NCI-H226 (cell line): Measurements from ENCODE around the gene PLCG2.
"Not testable (repeated sequence)": the region's sequence is repeated elsewhere in the genome, so short reads cannot be mapped to it uniquely, and the experiment has no call there.

ENCODE experiments used
- DNase-seq: peaks from one replicate; pipeline ENCODE4 v3.0.0-alpha.2; 2015

PLCG2 gene

DNA sequence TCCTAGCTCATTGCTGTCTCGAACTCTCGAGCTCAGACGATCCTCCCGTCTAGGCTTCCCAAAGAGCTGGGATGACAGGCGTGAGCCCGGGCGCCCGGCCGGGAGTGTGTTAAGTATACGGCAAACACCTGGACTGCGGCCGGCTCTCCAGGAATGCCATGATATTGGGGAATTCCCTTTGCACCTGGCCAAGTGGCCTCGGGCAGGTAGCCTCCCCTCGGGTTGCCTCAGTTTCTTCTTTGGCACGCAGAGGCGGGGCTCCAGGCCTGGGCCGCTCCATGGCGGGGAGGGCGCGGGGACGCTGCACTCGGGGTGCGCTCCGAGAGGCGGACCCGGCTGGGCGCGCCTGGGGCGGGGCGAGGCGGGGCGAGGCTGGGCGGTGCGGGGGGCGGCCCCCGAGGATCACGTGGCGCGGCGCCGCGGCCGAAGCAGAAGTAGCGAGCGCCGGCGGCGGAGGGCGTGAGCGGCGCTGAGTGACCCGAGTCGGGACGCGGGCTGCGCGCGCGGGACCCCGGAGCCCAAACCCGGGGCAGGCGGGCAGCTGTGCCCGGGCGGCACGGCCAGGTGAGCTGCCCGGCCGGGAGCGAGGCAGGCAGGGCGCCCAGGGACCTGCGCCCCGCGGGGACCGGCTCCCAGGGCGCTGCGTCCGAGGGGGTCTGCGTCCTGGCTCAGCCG is at the start of gene PLCG2:
TSS of gene PLCG2 (plus strand) at position 431 of the 675 bp plus-strand sequence. CDS start 6,699 bp downstream, outside the sequence.
- peak; percentile 63 for DNase-seq

DNA sequence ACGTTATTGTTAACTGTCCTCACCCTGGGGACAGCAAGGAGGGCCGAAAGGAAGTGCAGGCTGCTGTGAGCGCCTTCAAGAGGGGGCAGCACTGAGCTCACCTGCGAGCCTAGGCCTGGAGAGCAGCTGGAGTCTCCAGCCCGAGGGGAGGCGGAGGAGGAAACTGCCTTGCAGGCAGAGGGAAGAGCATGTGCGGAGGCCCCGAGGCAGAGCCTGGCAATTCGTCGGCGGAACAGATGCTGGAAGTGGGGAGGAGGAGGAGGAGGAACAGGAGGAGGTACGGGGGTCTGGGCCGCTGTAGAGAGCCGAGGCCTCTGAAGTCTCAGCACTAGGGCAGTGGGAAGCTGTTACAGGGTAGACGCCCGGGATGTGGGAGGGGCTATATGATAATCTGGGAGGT is 49.6 kb upstream of the PLCG2 start:
- DNase-seq: no peak

DNA sequence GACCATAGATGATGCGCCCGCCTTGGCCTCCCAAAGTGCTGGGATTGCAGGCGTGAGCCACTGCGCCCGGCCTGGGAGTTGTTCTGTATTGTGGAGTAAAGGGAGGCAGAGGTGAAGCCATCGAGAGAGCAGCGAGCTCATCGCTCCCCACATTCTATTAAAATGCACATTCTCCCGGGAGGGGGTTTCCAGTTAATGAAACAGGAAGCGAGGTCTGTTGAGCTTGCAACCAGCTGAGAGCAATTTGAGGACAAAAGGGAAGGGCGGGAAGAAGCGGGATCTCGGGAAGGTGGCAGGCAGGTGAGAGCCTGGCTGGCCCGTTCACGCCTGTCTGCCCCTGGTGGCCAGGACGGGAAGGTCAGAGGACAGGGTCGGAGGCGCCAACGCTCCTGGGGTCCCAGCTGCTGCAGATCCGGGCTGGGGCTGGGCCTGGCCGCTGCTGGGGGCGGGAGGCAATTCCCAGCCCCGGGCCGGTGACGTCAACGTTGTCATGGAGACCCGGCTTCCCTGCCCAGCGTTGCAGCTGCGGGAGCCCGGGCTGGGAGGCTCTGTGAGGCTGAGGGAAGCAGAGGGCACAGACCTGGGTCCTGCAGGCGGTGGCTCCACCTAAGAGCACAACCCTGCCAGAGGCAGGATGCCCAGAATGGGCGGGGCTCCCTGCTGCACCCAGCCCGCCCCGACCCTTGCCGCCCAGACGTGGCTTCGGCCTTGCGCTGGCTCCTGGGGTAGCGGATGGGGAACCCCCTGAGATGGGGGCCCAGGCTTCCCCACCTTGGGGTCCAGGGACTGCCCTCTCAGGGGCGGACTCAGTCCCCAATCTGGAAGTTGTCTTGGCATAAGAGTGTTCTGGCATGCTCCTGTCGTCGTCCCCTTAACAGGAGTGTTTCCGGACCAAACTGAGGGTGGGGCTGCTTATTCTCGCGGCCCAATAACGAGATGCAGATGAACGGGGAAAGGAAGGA is 48.7 kb upstream of the PLCG2 start:
- peak; percentile 70 for DNase-seq

DNA sequence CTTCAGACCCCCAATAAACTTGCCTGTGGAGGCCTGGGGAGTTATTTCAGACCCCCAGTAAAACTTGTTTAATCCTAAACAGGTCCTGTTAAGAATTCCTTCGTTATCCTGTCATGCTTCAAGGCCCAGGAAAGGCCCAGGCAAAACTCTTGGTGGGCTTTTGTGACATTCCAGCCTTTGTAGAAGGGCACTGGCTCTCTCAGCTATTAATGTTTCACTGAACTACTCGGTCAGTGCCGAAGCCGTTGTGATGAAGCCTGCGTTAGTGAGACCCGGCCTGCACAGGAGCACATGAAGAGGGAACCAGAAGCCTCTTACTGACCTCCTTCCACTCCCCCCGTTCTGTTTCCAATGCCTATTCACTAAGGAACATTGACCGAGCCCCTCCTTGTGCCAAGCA is 47.4 kb upstream of the PLCG2 start:
- DNase-seq: no peak

DNA sequence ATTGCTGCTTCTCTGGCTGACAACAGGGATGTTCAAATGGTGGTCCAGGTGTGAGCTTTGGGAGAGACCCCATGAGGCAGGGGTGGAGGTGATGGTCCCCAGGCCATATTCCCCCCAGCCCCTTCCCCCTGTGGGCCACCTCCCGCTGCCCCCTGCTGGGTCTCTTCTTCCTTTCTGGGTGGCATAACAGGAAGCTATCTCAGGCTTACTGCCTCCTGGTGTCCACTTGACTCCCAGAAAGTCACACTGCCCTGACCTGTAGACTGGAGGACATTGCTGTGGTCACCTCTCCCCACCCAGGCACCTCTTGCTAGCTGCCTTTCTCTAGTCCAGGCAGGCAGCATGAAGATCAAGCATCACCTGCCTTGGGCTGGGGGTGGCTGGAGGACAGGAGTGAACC is 46.4 kb upstream of the PLCG2 start:
- DNase-seq: no peak

DNA sequence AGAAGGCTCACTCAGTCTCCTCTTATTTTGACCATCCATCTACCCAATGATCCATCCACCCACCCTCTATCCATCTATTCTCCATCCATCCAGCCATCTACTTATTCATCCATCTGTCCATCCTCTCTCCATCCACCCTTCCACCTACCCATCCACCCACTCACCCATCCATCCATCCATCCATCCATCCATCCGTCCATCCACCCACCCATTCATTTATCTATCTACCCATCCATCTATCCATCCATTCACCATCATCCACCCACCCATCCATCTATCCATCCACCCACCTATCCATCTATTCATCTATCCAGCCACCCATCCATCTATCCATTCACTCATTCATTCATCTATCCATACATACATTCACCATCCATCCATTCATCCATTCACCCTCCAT is 45.8 kb upstream of the PLCG2 start:
- no peak for DNase-seq

DNA sequence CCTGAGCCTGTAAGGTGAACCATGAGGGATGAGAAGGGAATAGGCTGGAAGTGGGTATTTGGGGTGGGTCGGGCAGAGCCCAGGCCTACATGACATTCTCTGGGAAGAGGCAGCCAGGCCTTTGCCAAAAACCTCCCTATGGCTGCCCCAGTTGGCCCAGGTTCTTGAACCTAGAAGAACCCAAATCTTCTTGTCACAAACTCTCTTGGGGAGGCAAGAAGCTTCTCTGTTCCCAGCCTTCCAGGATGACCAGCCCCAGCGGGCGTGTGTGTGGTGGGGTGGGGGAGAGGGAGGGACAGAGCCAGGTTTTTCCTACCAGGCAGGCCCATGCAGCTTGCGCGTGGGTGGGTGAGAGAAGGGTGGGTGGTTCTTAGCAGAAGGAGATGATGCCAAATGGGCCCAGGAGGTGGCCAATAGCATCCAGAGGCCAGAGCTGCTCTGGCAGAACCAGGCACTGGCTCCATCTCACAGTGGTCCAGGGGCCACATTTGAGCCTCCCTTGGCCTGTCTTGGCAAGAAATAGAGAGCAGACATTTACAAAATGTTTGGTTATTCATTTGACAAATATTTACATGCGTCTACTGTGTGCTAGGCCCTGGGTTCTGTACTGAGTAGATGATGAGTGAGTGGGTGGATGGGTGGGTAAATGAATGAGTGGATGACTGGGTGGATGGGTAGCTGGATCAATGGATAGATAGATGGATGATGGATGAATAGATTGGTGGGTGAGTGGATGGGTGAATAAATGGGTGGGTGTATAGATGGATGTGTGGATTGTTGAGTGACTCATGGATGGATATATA is 44.3 kb upstream of the PLCG2 start:
- DNase-seq: no peak

DNA sequence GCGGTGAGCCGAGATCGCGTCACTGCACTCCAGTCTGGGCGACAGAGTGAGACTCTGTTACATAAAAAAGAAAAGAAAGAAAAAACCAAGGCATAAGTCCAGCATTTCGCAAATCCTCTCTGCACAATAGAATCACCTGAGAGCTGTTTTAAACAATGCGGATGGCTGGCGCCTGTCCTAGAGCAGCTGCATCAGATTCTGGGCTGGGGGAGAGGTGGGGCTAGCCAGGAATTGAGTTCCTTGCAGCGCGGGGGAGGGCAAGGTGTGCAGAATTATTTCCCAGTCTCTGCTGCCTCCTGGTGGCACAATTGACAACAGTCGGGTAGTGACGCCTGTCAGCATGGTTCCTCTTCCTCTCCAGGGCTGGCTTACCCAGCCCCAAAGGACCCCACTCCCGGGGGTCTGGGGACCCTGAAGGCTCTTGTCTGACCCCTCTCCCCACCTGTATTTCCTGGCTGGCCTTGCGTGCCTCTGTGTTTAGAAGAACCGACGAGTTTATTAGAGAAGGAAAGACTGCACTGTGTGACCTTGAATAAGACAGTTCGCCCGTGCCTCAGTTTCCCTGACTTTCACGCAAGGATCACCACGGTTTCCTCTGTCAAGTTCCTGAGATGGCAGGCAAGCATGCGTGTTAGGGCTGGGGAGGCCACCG is 41.1 kb upstream of the PLCG2 start:
- peak; percentile 50 for DNase-seq

DNA sequence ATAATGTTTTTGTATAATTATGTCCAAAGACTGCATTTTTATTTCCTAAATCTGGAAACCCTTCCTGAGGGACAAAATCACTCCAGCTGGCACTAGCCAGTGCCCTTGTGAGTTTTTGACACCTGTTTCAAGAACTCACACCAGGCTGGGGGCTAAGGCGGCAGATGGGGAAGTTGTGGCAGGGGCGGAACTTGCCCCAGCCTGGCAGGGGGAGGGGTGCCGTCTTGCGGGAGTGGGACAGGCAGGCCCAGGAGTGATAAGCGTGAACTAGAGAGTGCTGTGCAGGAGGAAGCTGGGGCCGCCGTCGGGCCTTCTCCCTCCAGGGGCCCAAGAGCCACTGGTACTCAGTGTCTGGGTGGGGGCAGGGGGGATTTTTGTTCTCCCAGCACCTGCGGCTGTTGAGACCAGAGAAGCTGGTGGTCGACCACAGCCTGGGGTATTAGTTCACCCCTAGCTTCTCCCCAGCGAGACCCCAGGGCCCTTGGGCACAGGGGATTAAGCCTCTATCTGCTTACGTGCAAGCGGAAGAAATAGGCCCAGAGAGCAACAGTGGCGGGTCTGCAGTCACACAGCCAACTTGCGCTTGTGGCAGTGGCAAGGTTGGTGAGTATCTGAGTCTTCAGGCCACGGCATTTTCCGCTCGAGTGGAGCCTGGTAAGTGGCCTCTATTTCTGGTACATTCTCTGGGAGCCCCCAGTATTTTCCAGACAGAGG is 40.2 kb upstream of the PLCG2 start:
- DNase-seq: no peak

DNA sequence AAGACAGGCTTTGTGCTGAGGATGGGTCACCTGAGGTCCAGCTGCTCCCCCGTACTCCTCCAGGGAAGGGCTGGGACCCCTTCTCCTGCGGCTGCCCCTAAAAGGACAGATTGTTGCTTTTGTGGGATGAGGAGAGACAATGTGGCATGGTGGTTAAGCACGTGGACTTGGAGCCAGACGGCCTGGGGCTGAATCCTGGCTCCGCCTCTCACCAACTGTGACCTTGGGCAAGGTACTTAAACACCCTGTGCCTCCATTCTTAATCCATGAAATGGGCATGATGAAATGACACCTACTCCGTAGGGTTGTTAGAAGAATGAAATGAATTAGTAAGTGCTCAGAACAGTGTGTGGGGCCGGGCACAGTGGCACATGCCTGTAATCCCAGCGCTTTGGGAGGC is 39.6 kb upstream of the PLCG2 start:
- DNase-seq: no peak

DNA sequence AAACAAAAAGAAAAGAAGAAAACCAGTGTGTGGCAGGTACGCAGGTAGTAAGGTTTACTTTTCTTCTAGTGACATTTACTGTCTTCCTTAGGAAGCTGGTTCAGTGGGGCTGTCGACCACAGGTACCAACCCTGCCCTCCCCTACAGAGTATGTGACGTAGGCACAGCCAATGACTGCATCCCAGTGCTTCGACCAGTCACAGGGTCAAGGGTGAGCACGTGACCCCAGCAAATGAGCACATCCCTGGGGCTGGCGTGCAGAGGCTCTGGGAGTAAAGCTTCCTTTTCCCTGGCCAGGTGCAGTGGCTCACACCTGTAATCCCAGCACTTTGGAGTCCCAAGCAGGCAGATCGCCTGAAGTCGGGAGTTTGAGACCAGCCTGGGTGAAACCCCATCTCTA is 38.9 kb upstream of the PLCG2 start:
- no peak for DNase-seq

DNA sequence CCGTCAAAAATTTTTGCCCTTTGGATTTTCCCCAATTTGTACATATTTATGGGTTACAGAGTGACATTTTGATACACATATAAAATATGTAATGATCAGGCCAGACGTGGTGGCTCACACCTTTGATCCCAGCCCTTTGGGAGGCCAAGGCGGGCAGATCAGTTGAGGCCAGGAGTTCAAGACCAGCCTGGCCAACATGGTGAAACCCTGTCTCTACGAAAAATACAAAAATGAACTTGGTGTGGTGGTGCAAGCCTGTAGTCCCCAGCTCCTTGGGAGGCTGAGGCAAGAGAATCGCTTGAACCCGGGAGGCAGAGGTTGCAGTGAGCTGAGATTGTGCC is 37.7 kb upstream of the PLCG2 start:
- not testable (repeated sequence) for DNase-seq

DNA sequence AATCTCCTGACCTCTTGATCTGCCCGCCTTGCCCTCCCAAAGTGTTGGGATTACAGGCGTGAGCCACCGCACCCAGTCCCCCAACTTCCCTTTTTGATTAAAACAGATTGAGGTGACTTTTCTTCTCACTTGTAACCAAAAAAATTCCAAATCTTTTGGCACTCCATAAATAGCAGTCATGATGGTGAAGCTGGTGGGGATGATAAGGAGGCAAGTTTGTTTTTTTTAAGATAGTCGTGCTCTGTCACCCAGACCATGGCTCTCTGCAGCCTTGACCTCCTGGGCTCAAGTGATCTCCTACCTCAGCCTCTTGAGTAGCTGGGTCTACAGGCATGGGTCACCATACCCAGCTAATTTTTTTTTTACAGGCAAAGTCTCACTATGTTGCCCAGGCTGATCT is 34.7 kb upstream of the PLCG2 start:
- DNase-seq: no peak

DNA sequence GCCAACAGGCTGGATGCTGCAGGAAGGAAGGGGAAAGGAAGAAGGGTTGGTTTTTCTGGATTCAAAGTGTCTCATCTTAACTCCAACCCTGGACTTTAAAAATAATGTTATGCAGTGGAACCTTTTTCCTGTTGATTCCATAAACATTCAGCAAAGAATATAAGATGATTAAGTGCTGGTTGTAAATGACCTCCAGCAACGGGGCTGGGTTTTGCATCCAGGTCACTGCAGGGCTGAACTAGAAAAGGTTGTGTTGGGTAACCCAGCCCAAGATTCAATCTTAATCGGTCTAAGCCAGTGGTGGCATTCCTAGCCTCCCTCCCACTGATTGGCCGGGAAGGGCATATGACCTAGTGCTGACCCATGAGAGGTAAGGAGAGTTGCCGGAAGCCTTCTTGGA is 34.2 kb upstream of the PLCG2 start:
- DNase-seq: no peak

DNA sequence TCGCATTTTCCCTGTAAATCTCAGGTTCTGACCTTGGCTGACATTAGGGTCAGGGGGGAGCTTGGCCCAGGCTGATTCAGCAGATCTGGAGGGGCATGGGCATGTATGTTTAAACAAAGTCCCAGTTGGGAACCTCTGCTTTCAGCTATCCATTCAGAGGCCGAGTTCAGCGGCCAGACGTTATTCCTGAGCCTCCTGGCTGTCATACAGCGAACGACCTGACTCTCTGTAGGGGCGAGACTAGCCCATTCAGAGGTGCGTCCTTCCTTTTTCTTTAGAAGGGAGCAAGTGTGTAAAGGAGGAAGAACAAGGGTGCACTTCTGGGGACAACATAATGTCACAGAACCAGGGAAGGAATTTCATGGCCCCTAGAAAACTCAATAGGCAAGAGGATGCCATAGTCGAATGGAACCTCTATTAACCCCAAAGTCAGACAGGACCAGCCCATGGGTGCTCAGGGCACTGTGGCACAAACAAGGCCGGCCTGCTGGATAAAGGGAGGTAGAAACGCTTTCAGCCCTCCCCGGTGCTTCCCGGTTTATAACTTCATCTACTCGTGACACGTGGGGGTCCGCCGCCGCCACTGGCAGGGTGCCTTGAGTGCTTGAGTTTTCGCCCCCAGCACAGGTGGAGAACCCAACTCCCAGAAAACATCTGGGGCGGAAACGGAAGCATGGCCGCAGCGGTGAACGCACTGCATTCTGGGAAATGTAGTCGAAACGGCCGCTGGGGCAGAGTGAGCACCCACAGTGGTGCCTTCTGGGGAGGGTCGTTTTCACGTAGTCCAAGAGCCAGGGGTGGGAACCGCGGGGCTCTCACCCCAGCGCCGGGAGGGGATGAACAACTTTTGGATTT is 33.2 kb upstream of the PLCG2 start:
- peak; percentile 61 for DNase-seq

DNA sequence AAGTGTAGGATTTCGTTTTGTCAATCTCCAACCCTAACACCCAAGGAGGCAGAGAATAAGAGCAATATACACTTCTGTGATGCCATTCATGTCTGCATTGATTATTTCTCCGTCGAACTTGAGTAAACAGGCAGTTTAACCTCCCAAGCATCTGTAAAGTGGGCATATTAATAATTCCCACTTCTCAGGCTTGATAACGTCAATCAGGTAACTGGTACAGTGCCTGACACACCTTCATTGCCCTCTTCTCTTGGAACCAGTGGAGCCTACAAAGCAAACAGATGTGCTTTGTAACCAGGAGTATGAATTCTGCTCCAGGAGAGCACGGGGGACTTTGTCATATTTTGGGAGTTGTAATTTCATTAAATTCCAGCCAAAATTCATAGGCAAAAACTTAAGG is 32.5 kb upstream of the PLCG2 start:
- DNase-seq: no peak

DNA sequence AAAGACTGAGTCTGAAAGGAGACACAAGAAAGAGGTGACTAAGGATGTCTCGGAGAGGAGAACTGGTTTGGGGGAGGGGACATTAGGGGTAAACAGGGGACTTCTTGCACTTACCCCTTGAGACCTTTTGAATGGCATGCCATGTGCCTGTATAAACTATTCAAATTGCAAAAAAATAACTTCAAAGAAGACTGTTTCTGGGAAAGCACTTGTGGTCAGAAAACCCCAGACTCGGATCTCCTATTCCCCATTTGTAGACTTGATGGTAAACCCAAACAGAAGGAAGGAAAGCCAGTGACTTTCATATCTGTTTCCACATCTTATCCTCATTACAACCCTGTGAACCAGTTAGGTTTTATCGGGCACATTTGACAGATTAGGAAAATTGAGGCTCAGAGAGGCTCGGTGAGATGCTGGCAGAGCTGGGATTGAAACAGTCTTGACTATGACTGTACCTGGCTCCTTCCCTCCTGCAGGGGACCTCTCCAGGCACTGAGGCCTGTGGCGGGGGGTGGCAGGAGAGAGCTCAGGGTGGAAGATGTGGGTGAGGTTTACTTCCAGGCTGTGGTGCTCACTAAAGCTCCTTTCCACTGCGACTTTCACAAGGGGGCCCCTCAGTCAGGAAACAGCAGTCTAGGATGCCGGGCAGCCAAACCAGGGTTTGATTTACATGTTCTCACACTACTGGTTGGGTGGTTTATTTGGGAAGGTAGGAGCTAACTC is 30.5 kb upstream of the PLCG2 start:
- no peak for DNase-seq

DNA sequence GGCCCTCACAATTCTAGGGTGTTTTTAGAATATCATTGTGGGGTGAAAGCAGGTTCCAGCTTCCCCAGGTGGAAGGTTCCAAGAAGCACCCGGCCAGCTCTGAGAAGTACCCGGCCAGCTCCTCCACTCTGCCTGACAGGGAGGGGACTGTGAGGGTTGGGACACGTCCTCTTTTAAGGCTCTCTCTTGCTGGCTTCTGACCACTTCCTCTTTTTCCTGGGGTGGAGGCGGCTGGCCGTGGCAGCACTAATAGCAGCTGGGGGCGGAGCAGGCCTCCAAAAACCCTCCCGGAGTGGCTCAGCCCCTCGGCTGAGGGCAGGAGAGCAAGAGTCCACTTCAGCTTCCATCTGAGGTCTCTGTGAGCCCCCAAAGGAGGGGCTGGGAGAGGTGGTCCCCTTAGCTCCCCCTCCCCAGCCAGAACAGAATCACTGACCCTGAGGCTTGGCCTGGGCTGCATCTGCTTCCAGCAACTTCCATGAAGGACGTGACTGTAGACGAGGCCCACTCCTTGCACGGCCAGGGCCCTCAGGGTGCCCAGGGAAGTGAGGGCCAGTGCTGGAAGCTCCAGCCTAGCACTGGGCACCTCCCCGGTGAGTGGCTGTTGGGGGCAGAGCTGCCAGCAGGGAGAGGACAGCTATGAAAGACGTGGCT is 26.7 kb upstream of the PLCG2 start:
- no peak for DNase-seq

DNA sequence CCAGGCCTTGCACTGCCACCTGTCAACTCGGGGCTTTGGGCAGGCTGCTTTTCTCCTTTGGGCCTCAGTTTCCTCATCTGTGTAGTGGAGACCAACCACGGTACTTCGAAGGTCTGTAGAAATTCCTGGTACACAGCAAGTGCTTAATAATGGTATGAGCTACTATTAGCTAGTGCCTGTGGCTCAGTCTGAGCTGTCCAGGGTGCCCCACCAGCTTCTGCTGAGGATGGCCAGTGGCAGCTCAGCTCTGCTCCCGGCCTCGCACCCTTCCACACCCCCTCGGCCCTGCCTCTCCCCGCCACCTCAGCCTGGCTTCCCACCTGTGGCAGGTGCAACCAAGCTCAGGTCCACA is 26.2 kb upstream of the PLCG2 start:
- no peak for DNase-seq

DNA sequence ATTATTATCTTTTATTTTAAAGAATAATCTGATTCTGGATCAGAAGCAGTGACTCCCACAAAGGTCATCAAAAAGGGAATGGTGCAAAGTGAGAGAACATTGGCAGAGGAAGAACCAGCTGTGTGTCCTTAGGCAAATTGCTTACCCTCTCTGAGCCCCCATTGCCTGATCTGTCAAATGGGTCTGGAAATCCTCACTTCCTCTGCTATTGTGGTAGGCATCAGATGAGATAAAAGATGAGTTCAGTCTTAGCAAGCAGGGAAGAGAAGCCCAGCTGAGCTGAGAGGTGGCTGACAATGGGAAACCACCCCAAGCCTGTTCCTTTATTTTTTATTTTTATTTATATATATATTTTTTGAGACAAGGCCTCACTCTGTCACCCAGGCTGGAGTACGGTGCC is 24.2 kb upstream of the PLCG2 start:
- no peak for DNase-seq
